RWPE1 (cell line): ENCODE measurements around the gene CALHM4.
A peak's percentile ranks its signal among the peaks of the same experiment; 100 is the strongest.

Source experiments
- CTCF ChIA-PET: fragments of 350-600 bp; sonication (Branson Sonifier 250); formaldehyde crosslinking; extraction: SDS; loops from one replicate; lab custom pipeline; 2021; lab: Yijun Ruan, JAX
- POLR2A ChIA-PET: fragments of 400-600 bp; formaldehyde crosslinking; extraction: SDS; loops from one replicate; lab custom pipeline; 2020; ENCODE audit warnings: antibody characterized with exemption; ENCODE audit not compliant: low non-redundant PET; lab: Yijun Ruan, JAX
- DNase-seq: peaks from one replicate; pipeline ENCODE4 v3.0.0; 2012; ENCODE audit warnings: low spot score
- H3K27ac ChIP-seq: fragments of 450-650 bp; 2 replicates; pipeline ENCODE4 v1.5.1; 2017
- TF ChIP-seq, protein P1 (sequence below): fragments of 450-650 bp; conservative IDR thresholded peaks from 2 replicates; pipeline ENCODE4 v1.5.1; 2017; ENCODE audit warnings: low read depth, mild to moderate bottlenecking

The CALHM4 gene

GRCh38 chr6:116568821-116569755 lies 15.5 kb downstream of the CALHM4 start:
- POLR2A ChIA-PET = no interaction called here
- no peak for DNase-seq
- TF ChIP-seq, protein P1, sequence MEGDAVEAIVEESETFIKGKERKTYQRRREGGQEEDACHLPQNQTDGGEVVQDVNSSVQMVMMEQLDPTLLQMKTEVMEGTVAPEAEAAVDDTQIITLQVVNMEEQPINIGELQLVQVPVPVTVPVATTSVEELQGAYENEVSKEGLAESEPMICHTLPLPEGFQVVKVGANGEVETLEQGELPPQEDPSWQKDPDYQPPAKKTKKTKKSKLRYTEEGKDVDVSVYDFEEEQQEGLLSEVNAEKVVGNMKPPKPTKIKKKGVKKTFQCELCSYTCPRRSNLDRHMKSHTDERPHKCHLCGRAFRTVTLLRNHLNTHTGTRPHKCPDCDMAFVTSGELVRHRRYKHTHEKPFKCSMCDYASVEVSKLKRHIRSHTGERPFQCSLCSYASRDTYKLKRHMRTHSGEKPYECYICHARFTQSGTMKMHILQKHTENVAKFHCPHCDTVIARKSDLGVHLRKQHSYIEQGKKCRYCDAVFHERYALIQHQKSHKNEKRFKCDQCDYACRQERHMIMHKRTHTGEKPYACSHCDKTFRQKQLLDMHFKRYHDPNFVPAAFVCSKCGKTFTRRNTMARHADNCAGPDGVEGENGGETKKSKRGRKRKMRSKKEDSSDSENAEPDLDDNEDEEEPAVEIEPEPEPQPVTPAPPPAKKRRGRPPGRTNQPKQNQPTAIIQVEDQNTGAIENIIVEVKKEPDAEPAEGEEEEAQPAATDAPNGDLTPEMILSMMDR = no peak
- CTCF ChIA-PET = interaction anchor here (0.5 to 1.6 kb wide), 2 partner anchors 8 to 172 kb away, joined by 3 to 10 read pairs; no protein-coding TSS in a partner anchor
- H3K27ac ChIP-seq = no peak overlapping the region

DNA sequence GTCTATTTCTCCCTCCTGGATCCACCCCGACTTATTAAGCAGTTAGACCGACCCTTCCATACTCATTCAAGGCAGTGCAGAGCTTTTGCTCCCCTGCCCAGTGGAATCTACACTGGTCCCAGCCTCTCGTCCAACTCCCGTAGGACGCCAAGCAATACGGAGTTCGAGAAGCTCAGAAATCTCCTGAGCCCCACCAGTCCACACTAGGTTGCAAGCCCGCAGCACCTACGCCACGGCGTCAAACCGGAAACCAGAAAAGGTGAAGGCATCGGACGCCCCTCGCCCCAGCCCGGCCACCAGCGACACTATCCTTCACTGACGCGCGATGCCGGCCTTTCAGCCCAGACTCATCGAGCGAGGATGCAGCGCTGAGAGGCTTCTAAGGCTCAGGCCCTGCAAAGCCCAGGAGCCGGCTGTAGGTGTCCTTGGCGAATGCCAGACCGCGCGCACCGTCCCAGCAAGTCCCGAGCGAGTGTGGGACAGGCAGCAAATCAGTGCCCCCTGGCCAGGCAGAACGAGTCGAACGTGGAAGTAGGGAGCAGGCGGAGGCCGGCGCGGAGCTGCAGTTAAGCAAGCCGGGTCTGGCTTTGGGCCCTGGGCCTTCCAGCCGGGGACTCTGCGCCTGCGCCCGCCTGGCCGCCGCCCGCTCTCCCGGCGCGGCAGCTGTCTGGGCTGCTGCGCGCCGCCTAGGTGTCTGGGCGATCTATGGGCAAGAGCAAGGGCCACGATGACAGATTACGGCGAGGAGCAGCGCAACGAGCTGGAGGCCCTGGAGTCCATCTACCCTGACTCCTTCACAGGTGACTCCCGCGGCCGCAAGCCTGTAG lies 17.5 kb downstream of the CALHM4 start, which contains the start of gene RWDD1:
RWDD1 (plus strand) TSS at position 649 of the 827 bp plus-strand sequence; CDS start at position 728, 79 bp downstream.
- DNase-seq = peak; percentile 97
- H3K27ac ChIP-seq = peak within 1 kb of the TSS; percentile 93
- TF ChIP-seq, protein P1 = no peak
- CTCF ChIA-PET = interaction anchor here (0.9 to 1.6 kb wide), 5 partner anchors 10 to 303 kb away, joined by 3 to 13 read pairs (median 4); partner anchors contain the start of gene TSPYL1
- POLR2A ChIA-PET = interaction anchor here (1.0 to 1.1 kb wide), 2 partner anchors 9 to 13 kb away, joined by 3 to 5 read pairs; no protein-coding TSS in a partner anchor

DNA sequence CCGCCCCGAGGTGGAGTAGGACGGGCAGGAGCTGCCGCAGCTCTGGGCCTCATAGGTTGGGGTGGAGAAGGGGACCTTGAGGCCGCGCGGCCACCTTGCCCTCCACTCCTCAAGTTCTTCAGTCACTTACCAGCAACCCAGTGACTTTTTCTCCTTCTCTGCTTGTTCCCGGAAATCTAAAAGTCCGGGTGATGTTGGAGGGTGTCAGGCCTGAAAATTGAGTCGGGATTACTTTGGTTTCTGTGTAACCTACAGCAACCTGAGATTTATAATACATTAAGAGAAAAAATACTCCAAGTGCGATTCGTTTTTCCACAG lies 18.1 kb downstream of the CALHM4 start:
- TF ChIP-seq, protein P1 = no peak
- no peak for DNase-seq
- peak overlapping the region; percentile 93 for H3K27ac ChIP-seq
- POLR2A ChIA-PET = interaction anchor here (1.0 to 1.1 kb wide), 2 partner anchors 9 to 14 kb away, joined by 3 to 5 read pairs; no protein-coding TSS in a partner anchor
- CTCF ChIA-PET = interaction anchor here (0.6 to 1.5 kb wide), 4 partner anchors 11 to 292 kb away, joined by 3 to 13 read pairs (median 6); partner anchors contain the start of gene TSPYL1

- DNase-seq = peak; percentile 44
- TF ChIP-seq, protein P1 = no peak
- H3K27ac ChIP-seq = peak overlapping the region; percentile 93; the same call in 1 of the 2 replicates
- ChIA-PET POLR2A (interaction anchor here (1.0 to 1.1 kb wide), 2 partner anchors 8 to 14 kb away, joined by 3 to 5 read pairs; no protein-coding TSS in a partner anchor), CTCF (interaction anchor here (0.6 to 1.5 kb wide), 3 partner anchors 10 to 367 kb away, joined by 3 to 7 read pairs (median 3); no protein-coding TSS in a partner anchor)
Measured at GRCh38 chr6:116572162-116572561, 18.6 kb downstream of the CALHM4 start.

- no peak overlapping the region for H3K27ac ChIP-seq
- ChIA-PET POLR2A (no interaction called here), CTCF (no interaction called here)
- TF ChIP-seq, protein P1 = no peak
- DNase-seq = no peak
Measured at GRCh38 chr6:116575227-116575626, 21.7 kb downstream of the CALHM4 start.
